Right atrium auricular region (tissue), 2 donors: ENCODE data around the gene PMIS2. TPM values are rescaled to one million over a fixed set of nuclear protein-coding genes. Genes with fewer than 3 reads are reported as not detected.
"Not testable (repeated sequence)": the region's sequence is repeated elsewhere in the genome, so short reads cannot be mapped to it uniquely, and the experiment has no call there.

Experiments
- DNase-seq: peaks from one replicate; pipeline ENCODE4 v3.0.0-alpha.2; 2019; ENCODE audit warnings: low spot score
- H3K27ac ChIP-seq, 2 donors: fragments of 200-600 bp; sonication (generic); 1 replicate in 1 of 2; 2 replicates in 1 of 2; pipeline ENCODE4 v1.5.1; 2016 to 2019
- H3K27me3 ChIP-seq, 2 donors: fragments of 200-600 bp; sonication (generic); one replicate each; pipeline versions ENCODE4 v1.5.1 to v1.6.0; 2017 to 2019
- H3K36me3 ChIP-seq: fragments of 200-600 bp; sonication (generic); one replicate; pipeline ENCODE4 v1.5.1; 2016
- H3K4me1 ChIP-seq, 2 donors: fragments of 200-600 bp; sonication (generic); one replicate each; pipeline versions ENCODE4 v1.5.1 to v1.6.0; 2017 to 2019
- H3K4me3 ChIP-seq, 2 donors: fragments of 200-600 bp; sonication (generic); 1 replicate in 1 of 2; 2 replicates in 1 of 2; pipeline ENCODE4 v1.5.1; 2017 to 2019; ENCODE audit warnings: mild to moderate bottlenecking in 1 of 2, moderate library complexity in 1 of 2
- H3K9me3 ChIP-seq, 2 donors: fragments of 200-600 bp; sonication (generic); one replicate each; pipeline ENCODE4 v1.5.1; 2019
- total RNA-seq, 2 donors: library from RNA; depleted of rRNA; stranded (reverse); fragments of >200 nt; gene quantifications; one replicate each; pipeline ENCODE4 v1.1.0, GENCODE V29; 2016
- TF ChIP-seq, protein P1 (sequence below), 2 donors: fragments of 200-600 bp; sonication (generic); IDR thresholded peaks; one replicate each; pipeline ENCODE4 v1.5.1; 2019; ENCODE audit warnings: antibody characterized with exemption in 2 of 2

PMIS2 gene
- total RNA-seq, 2 donors from 2014 or later = not detected

DNA sequence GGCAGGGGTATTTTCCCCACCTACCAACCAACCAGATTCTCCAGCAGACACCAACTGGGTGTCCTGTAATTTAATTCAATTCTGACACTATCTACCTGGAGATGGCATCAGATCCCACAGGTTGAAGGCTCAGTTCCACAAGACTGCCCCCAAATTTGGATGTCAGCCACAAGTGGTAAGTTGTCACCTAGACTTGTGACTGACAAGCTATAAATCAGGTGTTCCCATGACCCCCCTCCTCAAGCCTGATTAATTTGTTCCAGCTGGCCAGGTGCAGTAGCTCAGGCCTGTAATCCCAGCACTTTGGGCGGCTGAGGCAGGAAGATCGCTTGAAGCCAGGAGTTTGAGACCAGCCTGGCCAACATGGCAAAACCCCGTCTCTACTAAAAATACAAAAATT, 16.0 kb downstream of the PMIS2 start:
- DNase-seq = no peak
- H3K4me3 ChIP-seq = no peak overlapping the region
- no peaks in the 10 kb centered on the region for H3K36me3 ChIP-seq
- peaks cover 0 to under 1% of the 10 kb centered on the region in 2 donors for H3K9me3 ChIP-seq
- H3K4me1 ChIP-seq = no peaks in the 10 kb centered on the region
- no peak overlapping the region for H3K27ac ChIP-seq
- no peaks in the 10 kb centered on the region for H3K27me3 ChIP-seq
- TF ChIP-seq, protein P1, sequence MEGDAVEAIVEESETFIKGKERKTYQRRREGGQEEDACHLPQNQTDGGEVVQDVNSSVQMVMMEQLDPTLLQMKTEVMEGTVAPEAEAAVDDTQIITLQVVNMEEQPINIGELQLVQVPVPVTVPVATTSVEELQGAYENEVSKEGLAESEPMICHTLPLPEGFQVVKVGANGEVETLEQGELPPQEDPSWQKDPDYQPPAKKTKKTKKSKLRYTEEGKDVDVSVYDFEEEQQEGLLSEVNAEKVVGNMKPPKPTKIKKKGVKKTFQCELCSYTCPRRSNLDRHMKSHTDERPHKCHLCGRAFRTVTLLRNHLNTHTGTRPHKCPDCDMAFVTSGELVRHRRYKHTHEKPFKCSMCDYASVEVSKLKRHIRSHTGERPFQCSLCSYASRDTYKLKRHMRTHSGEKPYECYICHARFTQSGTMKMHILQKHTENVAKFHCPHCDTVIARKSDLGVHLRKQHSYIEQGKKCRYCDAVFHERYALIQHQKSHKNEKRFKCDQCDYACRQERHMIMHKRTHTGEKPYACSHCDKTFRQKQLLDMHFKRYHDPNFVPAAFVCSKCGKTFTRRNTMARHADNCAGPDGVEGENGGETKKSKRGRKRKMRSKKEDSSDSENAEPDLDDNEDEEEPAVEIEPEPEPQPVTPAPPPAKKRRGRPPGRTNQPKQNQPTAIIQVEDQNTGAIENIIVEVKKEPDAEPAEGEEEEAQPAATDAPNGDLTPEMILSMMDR (IDR thresholded peaks at IDR 0.05) = no peak

DNA sequence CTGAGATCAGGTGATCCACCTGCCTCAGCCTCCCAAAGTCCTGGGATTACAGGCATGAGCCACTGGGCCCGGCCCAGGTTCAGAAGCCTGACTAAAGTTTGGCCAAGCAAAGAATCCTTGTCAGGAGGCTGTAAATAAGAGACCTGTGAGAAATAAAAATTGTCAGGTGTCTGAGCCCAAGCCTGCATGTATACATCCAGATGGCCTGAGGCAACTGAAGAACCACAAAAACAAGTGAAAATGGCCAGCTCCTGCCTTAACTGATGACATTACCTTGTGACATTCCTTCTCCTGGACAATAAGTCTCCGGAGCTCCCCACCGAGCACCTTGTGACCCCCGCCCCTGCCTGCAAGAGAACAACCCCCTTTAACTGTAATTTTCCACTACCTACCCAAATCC, 18.5 kb downstream of the PMIS2 start:
- not testable (repeated sequence) for H3K27ac ChIP-seq, DNase-seq, H3K4me3 ChIP-seq, H3K4me1 ChIP-seq, H3K27me3 ChIP-seq, H3K36me3 ChIP-seq
- H3K9me3 ChIP-seq = peaks cover 0 to 12% of the 10 kb centered on the region in 2 donors

DNA sequence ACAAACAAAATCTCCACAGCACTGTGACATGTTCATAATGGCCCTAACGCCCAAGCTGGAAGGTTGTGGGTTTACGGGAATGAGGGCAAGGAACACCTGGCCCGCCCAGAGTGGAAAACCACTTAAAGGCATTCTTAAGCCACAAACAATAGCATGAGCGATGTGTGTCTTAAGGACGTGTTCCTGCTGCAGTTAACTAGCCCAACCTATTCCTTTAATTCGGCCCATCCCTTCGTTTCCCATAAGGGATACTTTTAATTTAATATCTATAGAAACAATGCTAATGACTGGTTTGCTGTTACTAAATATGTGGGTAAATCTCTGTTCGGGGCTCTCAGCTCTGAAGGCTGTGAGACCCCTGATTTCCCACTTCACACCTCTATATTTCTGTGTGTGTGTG, 21.2 kb downstream of the PMIS2 start:
- not testable (repeated sequence) for H3K27me3 ChIP-seq, H3K4me3 ChIP-seq, H3K27ac ChIP-seq, H3K4me1 ChIP-seq, DNase-seq, H3K36me3 ChIP-seq
- peaks cover 0 to 12% of the 10 kb centered on the region in 2 donors for H3K9me3 ChIP-seq

DNA sequence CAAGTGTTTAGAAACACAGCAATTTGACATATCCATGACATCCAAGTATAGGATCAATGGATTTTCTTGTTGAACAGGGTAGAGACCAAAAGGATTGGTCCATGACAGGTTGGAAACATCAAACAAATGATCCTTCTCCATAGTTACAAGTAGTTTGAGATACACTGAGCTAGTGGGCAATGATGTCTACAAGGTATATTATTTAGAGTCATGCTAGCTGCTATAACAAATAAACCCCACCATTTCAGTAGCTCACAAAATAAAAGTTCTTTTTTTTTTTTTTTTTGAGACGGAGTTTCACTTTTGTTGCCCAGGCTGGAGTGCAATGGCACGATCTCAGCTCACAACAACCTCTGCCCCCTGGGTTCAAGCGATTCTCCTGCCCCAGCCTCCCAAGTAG, 21.7 kb downstream of the PMIS2 start:
- Histone ChIP-seq H3K36me3 (no peaks in the 10 kb centered on the region), H3K27me3 (no peaks in the 10 kb centered on the region), H3K4me3 (no peak overlapping the region), H3K4me1 (peaks cover 0 to 6% of the 10 kb centered on the region in 2 donors), H3K9me3 (peaks cover 0 to 12% of the 10 kb centered on the region in 2 donors), H3K27ac (no peak overlapping the region)
- TF ChIP-seq, protein P1 (IDR thresholded peaks at IDR 0.05) = no peak
- no peak for DNase-seq

DNA sequence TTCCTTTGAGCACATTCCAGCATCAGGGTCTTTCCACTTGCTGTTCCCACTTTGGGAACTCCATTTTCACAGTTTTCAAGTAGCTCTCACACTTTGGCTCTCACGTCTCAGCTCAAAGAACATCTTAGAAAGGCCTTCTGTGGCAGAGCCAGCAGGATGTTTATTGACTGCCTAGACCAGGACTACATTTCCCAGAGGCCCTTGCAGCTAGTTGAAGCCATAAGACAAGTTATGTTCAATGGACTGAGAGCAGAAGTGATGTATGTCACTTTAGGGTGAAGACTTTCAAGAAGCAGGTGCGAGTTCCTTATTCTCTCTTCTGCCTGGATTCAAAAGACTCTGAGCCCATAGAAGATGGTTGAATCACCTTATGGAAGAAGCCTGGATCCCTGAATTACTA, 22.3 kb downstream of the PMIS2 start:
- TF ChIP-seq, protein P1 (IDR thresholded peaks at IDR 0.05) = no peak
- H3K27me3 ChIP-seq = no peaks in the 10 kb centered on the region
- H3K4me1 ChIP-seq = peaks cover 0 to 12% of the 10 kb centered on the region in 2 donors
- H3K27ac ChIP-seq = no peak overlapping the region
- H3K36me3 ChIP-seq = no peaks in the 10 kb centered on the region
- DNase-seq = no peak
- H3K9me3 ChIP-seq = peaks cover 0 to 12% of the 10 kb centered on the region in 2 donors
- H3K4me3 ChIP-seq = no peak overlapping the region

DNA sequence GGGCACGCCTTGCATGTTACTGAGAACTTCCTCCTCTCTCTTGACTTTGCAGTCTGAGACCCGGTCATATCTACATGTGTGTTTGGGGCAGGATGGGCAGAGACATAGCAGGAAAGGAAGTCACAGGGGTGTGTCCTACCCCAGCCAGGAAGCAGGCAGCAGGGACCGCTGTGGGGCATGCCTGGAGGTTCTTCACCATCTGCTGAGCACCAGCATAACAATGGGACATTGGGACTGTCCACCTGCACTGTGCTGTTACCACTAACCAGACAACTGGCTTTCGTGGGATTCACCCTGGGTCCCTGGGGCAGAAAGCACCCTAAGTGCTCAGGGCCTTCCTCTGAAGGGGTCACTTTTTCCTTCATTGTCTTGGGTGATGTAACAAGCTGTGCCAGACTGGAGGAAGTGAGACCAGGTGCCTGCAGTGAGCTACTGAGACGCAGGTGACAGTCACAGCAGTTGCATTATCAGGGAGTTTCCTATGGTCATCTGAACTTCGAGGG, 23.9 kb downstream of the PMIS2 start:
- H3K4me1 ChIP-seq = peaks cover 0 to 12% of the 10 kb centered on the region in 2 donors
- no peaks in the 10 kb centered on the region for H3K36me3 ChIP-seq
- no peak overlapping the region for H3K27ac ChIP-seq
- peaks cover 0 to 12% of the 10 kb centered on the region in 2 donors for H3K9me3 ChIP-seq
- no peak overlapping the region for H3K4me3 ChIP-seq
- H3K27me3 ChIP-seq = no peaks in the 10 kb centered on the region
- DNase-seq = no peak
- TF ChIP-seq, protein P1 (IDR thresholded peaks at IDR 0.05) = no peak

DNA sequence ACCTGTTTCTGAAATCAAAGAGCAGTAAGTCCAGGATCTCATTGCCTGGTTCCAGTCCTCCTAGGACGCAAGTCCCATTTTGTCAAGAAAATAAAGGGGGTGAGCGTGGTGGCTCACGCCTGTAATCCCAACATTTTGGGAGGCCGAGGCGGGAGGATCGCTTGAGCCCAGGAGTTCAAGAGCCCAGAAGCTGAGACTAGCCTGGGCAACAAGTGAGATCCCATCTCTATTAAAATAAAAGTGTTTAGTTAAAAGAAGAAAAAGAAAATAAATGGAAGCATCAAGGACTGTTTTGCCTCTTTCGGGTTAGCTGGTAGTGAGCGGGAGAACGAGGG, 26.2 kb downstream of the PMIS2 start:
- Histone ChIP-seq H3K36me3 (no peaks in the 10 kb centered on the region), H3K4me1 (peaks cover 0 to 12% of the 10 kb centered on the region in 2 donors), H3K27ac (no peak overlapping the region), H3K4me3 (peak overlapping the region; percentile 64 to 69), H3K27me3 (no peaks in the 10 kb centered on the region), H3K9me3 (peaks cover 0 to 9% of the 10 kb centered on the region in 2 donors)
- DNase-seq = no peak
- TF ChIP-seq, protein P1 (IDR thresholded peaks at IDR 0.05) = no peak
